LNCaP clone FGC (cell line): ENCODE measurements around the gene SASH3.
"Not testable (repeated sequence)": the region's sequence is repeated elsewhere in the genome, so short reads cannot be mapped to it uniquely, and the experiment has no call there.

ENCODE experiments used
- DNase-seq: peaks from one replicate; pipeline ENCODE4 v3.0.0-alpha.2; 2011; ENCODE audit warnings: low read depth
- H3K4me3 ChIP-seq: 2 replicates; pipeline ENCODE4 v1.5.1; 2011; ENCODE audit warnings: mild to moderate bottlenecking, low read depth, low read length, control low read depth
- CTCF ChIP-seq: IDR thresholded peaks from 2 replicates; pipeline ENCODE4 v1.5.1; 2012; ENCODE audit warnings: mild to moderate bottlenecking; ENCODE audit not compliant: control insufficient read depth, insufficient read depth; ENCODE audit errors: extremely low read depth

Gene SASH3

GRCh38 chrX:129739578-129739977, 40.2 kb upstream of the SASH3 start:
- no peak for DNase-seq
- H3K4me3 ChIP-seq, result no peak overlapping the region
- no peak for TF ChIP-seq CTCF

- no peak for DNase-seq
- TF ChIP-seq CTCF, result no peak
- no peak overlapping the region for H3K4me3 ChIP-seq
Measured at GRCh38 chrX:129741880-129742758, 37.6 kb upstream of the SASH3 start.

GRCh38 chrX:129742759-129743152, 37.0 kb upstream of the SASH3 start:
- not testable (repeated sequence) for DNase-seq

GRCh38 chrX:129743821-129744220, 35.9 kb upstream of the SASH3 start:
- no peak for DNase-seq
- no peak overlapping the region for H3K4me3 ChIP-seq
- TF ChIP-seq CTCF, result no peak

More at GRCh38 chrX:129742759-129743152, 37.0 kb upstream of the SASH3 start:
- not testable (repeated sequence) for H3K4me3 ChIP-seq

GRCh38 chrX:129744861-129745321, 34.9 kb upstream of the SASH3 start:
- TF ChIP-seq CTCF, result no peak
- DNase-seq, result no peak
- no peak overlapping the region for H3K4me3 ChIP-seq

GRCh38 chrX:129746557-129747470, 32.9 kb upstream of the SASH3 start:
- no peak for DNase-seq
- no peak overlapping the region for H3K4me3 ChIP-seq
- no peak for TF ChIP-seq CTCF

GRCh38 chrX:129747533-129747932, 32.2 kb upstream of the SASH3 start:
- H3K4me3 ChIP-seq, result no peak overlapping the region
- no peak for TF ChIP-seq CTCF
- no peak for DNase-seq
